T-helper 2 cell treated with Interferon-gamma antibody and Interleukin-4, amounts not matched to agents 5 μg/mL and 100 μg/mL, for 36 hours (primary cell): ENCODE measurements around the gene VCAN.

Experiments
- DNase-seq: peaks from one replicate; pipeline ENCODE4 v3.0.0; 2021; ENCODE audit warnings: low spot score
- H3K27ac Mint-ChIP-seq: one replicate; pipeline ENCODE4 v1.8.0; 2021; ENCODE audit warnings: mild to moderate bottlenecking, mixed read lengths
- H3K27me3 Mint-ChIP-seq: one replicate; pipeline ENCODE4 v1.8.0; 2021; ENCODE audit warnings: low read depth, mixed read lengths
- H3K36me3 Mint-ChIP-seq: one replicate; pipeline ENCODE4 v1.8.0; 2021; ENCODE audit warnings: low read depth, mixed read lengths
- H3K4me1 Mint-ChIP-seq: one replicate; pipeline ENCODE4 v1.8.0; 2021; ENCODE audit warnings: low read depth, mixed read lengths
- H3K4me3 Mint-ChIP-seq: one replicate; pipeline ENCODE4 v1.8.0; 2022; ENCODE audit warnings: mild to moderate bottlenecking, moderate library complexity, mixed read lengths
- H3K9me3 Mint-ChIP-seq: one replicate; pipeline ENCODE4 v1.8.0; 2021; ENCODE audit warnings: mixed read lengths

Gene VCAN

GRCh38 chr5:83494087-83494620, 22.6 kb downstream of the VCAN start:
- no peak for DNase-seq
- H3K4me1 Mint-ChIP-seq, result no peaks in the 10 kb centered on the region
- H3K36me3 Mint-ChIP-seq, result no peaks in the 10 kb centered on the region
- H3K27me3 Mint-ChIP-seq, result peaks cover 3% of the 10 kb centered on the region
- H3K4me3 Mint-ChIP-seq, result no peak overlapping the region
- H3K9me3 Mint-ChIP-seq, result no peaks in the 10 kb centered on the region
- no peak overlapping the region for H3K27ac Mint-ChIP-seq

GRCh38 chr5:83494666-83495065, 23.1 kb downstream of the VCAN start:
- DNase-seq, result no peak
- Mint-ChIP-seq H3K9me3 (no peaks in the 10 kb centered on the region), H3K27me3 (peaks cover under 1% of the 10 kb centered on the region), H3K4me1 (no peaks in the 10 kb centered on the region), H3K4me3 (no peak overlapping the region), H3K36me3 (no peaks in the 10 kb centered on the region), H3K27ac (no peak overlapping the region)

- Mint-ChIP-seq H3K4me1 (no peaks in the 10 kb centered on the region), H3K27me3 (no peaks in the 10 kb centered on the region), H3K4me3 (no peak overlapping the region), H3K9me3 (no peaks in the 10 kb centered on the region), H3K36me3 (no peaks in the 10 kb centered on the region), H3K27ac (no peak overlapping the region)
- no peak for DNase-seq
These were observed 25.1 kb downstream of the VCAN start for GRCh38 chr5:83496626-83497025.

- no peak overlapping the region for H3K4me3 Mint-ChIP-seq
- H3K4me1 Mint-ChIP-seq, result no peaks in the 10 kb centered on the region
- no peaks in the 10 kb centered on the region for H3K36me3 Mint-ChIP-seq
- H3K9me3 Mint-ChIP-seq, result no peaks in the 10 kb centered on the region
- no peak for DNase-seq
- no peak overlapping the region for H3K27ac Mint-ChIP-seq
- no peaks in the 10 kb centered on the region for H3K27me3 Mint-ChIP-seq
These were observed 27.0 kb downstream of the VCAN start for GRCh38 chr5:83498585-83498984.

DNA sequence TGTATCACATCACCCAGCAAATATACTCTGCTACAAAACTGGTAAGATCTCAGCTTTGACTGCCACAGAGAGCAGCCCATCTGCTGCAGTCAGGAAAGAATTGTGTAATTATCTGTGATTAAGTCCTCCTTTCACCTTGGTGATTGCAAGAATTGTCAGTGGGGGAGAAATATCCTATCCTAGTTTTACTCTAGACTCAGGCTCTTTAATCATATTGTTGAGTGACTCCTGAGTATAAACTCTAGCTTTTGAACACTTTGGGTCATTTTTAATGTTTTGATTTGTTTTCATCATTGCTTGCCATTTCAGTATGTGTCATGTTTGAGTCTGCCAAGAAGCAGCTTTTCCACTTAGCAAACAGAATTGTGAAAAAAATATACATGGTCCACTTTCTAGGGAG, 32.1 kb downstream of the VCAN start:
- Mint-ChIP-seq H3K4me1 (no peaks in the 10 kb centered on the region), H3K27me3 (no peaks in the 10 kb centered on the region), H3K9me3 (peaks cover 6% of the 10 kb centered on the region), H3K27ac (no peak overlapping the region), H3K36me3 (no peaks in the 10 kb centered on the region), H3K4me3 (no peak overlapping the region)
- DNase-seq, result no peak

GRCh38 chr5:83507431-83507830, 35.9 kb downstream of the VCAN start:
- Mint-ChIP-seq H3K27ac (no peak overlapping the region), H3K9me3 (peaks cover 6% of the 10 kb centered on the region), H3K4me3 (no peak overlapping the region), H3K4me1 (peaks cover 2% of the 10 kb centered on the region), H3K27me3 (no peaks in the 10 kb centered on the region), H3K36me3 (no peaks in the 10 kb centered on the region)
- no peak for DNase-seq

DNA sequence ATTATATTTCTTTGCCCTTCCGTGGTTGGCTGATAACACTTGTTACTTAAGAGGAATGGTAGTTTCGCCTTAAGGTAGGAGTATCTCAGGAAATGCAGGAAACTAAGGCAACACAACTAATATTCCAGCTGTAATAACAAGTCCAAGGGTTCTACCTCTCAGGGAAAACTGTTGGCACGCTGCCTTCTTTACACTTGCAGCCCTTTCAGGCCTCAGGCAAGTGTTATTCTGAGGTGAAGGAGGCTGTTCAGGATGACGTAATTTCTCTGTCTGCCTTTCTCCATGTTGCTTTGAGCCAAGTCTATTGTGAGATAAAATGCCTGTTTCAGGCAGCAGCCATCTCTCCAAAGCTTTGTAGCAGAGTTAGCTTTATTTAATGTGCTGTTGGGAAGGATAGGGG, 38.0 kb downstream of the VCAN start:
- H3K27ac Mint-ChIP-seq, result no peak overlapping the region
- no peak for DNase-seq
- no peaks in the 10 kb centered on the region for H3K36me3 Mint-ChIP-seq
- no peak overlapping the region for H3K4me3 Mint-ChIP-seq
- peaks cover 6% of the 10 kb centered on the region for H3K9me3 Mint-ChIP-seq
- H3K27me3 Mint-ChIP-seq, result no peaks in the 10 kb centered on the region
- H3K4me1 Mint-ChIP-seq, result peaks cover 2% of the 10 kb centered on the region

DNA sequence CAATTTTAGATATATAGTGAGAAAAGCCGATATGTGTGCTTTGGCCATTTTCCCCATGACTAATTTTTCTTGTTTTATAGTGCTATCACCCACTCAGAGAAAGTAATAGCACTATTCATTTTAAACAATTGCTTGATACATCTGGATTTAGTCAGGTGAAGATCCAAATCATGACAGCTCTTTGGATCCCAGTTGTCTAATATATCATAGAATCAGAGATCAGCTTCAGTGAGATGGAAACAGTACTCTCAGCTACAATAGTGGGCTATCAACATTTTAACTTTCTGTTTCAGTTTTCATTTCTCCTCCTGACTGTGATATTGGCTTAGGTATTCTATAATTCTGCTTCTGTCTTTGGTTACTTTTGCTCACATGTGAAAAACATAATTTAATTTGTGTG, 38.7 kb downstream of the VCAN start:
- Mint-ChIP-seq H3K9me3 (peaks cover 6% of the 10 kb centered on the region), H3K4me3 (no peak overlapping the region), H3K27ac (no peak overlapping the region), H3K27me3 (no peaks in the 10 kb centered on the region), H3K36me3 (no peaks in the 10 kb centered on the region), H3K4me1 (peaks cover 2% of the 10 kb centered on the region)
- DNase-seq, result no peak

DNA sequence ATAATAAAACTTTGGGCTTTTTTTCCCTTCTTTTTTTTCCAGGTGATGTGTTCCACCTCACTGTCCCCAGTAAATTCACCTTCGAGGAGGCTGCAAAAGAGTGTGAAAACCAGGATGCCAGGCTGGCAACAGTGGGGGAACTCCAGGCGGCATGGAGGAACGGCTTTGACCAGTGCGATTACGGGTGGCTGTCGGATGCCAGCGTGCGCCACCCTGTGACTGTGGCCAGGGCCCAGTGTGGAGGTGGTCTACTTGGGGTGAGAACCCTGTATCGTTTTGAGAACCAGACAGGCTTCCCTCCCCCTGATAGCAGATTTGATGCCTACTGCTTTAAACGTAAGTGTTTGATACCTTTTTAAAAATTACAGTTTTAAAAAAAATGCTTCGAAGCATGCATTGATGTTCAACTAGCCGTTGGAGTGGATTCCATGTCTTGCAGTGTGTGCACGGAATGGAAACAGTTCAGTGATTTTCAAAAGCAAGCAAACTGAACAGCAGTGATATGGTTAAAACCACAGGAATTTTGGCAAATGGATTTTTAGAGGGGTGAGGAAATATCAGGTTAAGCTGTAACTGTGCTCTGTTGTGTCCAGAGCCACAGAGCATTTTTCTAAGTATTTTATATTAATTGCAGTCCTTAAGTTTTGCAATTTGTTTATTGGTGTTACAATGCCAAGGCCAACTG, 40.7 kb downstream of the VCAN start:
- no peaks in the 10 kb centered on the region for H3K9me3 Mint-ChIP-seq
- H3K4me1 Mint-ChIP-seq, result peaks cover 2% of the 10 kb centered on the region
- no peak for DNase-seq
- no peaks in the 10 kb centered on the region for H3K36me3 Mint-ChIP-seq
- H3K27me3 Mint-ChIP-seq, result no peaks in the 10 kb centered on the region
- no peak overlapping the region for H3K27ac Mint-ChIP-seq
- H3K4me3 Mint-ChIP-seq, result no peak overlapping the region

DNA sequence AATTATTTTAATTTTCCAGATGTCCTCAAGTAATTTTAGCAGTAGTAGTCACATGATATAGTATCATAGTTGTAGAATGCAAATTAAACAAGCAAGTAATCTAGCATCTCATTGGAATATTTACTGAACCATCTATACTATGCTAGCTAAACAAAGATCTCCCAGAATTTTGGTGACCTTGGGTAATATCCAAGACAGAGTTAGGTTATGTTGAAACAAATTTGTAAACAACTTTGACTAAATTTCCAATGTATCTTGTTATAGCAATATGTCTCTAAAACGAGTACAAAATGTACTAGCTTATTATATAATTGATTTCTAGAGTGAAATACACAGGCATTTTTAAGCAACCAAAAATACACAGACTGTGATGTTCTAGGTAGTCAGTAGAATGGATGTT, 41.5 kb downstream of the VCAN start:
- no peak overlapping the region for H3K4me3 Mint-ChIP-seq
- H3K27me3 Mint-ChIP-seq, result no peaks in the 10 kb centered on the region
- no peaks in the 10 kb centered on the region for H3K36me3 Mint-ChIP-seq
- no peak overlapping the region for H3K27ac Mint-ChIP-seq
- no peak for DNase-seq
- no peaks in the 10 kb centered on the region for H3K9me3 Mint-ChIP-seq
- peaks cover 2% of the 10 kb centered on the region for H3K4me1 Mint-ChIP-seq

- peaks cover 2% of the 10 kb centered on the region for H3K4me1 Mint-ChIP-seq
These were observed 41.9 kb downstream of the VCAN start for GRCh38 chr5:83513491-83513890.

DNA sequence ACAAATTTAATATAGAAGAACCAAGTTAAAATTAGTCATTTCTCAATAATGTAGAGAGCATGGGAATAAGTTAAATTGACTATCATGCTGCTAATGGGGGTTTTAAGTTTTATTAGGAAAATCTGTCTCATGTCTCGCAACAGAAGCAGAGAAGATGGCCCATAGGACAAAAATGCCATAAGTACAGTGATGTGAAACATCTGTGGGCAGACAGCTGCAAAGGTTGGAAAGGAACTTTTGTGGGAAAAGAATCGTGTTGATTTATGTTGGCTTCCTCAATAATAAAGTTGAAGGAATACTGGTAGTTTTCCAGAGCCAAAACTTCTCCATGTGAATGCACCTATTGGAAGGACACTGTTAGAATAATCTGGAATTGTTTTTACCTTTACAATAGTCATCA, 44.8 kb downstream of the VCAN start:
- no peaks in the 10 kb centered on the region for H3K4me1 Mint-ChIP-seq
- no peaks in the 10 kb centered on the region for H3K36me3 Mint-ChIP-seq
- H3K27ac Mint-ChIP-seq, result no peak overlapping the region
- no peaks in the 10 kb centered on the region for H3K27me3 Mint-ChIP-seq
- DNase-seq, result no peak
- no peaks in the 10 kb centered on the region for H3K9me3 Mint-ChIP-seq
- H3K4me3 Mint-ChIP-seq, result no peak overlapping the region

More at GRCh38 chr5:83513491-83513890, 41.9 kb downstream of the VCAN start:
- no peaks in the 10 kb centered on the region for H3K36me3 Mint-ChIP-seq
- H3K27ac Mint-ChIP-seq, result no peak overlapping the region
- no peak overlapping the region for H3K4me3 Mint-ChIP-seq
- no peaks in the 10 kb centered on the region for H3K9me3 Mint-ChIP-seq
- no peaks in the 10 kb centered on the region for H3K27me3 Mint-ChIP-seq
- DNase-seq, result no peak

DNA sequence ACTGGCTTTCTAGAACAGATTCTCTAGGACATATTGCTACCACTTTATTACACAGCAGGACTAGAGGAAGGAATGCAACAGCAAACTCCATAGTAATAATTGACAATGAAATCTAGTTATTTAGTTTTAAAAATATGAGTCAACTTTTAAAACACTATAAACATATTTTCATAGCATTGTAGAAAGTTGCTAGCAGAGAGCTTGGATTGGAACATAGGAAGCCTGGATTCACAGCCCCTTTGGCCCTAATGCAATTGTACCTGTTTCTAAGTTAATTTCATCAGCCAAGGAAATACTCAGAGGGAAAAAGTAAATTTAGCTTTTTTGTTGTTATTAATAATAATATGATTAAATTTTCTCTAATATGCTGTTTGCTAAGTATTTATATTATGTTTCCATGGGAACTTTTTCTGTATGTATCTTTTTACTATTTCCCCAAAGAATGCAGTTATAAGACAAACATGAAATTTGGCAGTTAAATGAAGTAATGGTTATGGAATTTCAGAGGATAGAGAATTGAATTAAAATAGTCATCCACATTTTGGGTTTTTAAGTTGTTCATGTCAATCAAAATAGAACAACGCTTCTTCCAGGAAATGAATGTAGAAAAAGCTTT, 45.6 kb downstream of the VCAN start:
- Mint-ChIP-seq H3K9me3 (no peaks in the 10 kb centered on the region), H3K27me3 (no peaks in the 10 kb centered on the region), H3K27ac (no peak overlapping the region), H3K4me1 (no peaks in the 10 kb centered on the region), H3K4me3 (no peak overlapping the region), H3K36me3 (no peaks in the 10 kb centered on the region)
- no peak for DNase-seq

- no peak for DNase-seq
- H3K27me3 Mint-ChIP-seq, result no peaks in the 10 kb centered on the region
- H3K36me3 Mint-ChIP-seq, result no peaks in the 10 kb centered on the region
- H3K4me1 Mint-ChIP-seq, result no peaks in the 10 kb centered on the region
- no peak overlapping the region for H3K4me3 Mint-ChIP-seq
- H3K27ac Mint-ChIP-seq, result no peak overlapping the region
- no peaks in the 10 kb centered on the region for H3K9me3 Mint-ChIP-seq
These were observed 46.1 kb downstream of the VCAN start for GRCh38 chr5:83517688-83518085.
